H1 (cell line): ENCODE data around the gene DAB2IP. TPM values are rescaled to one million over a fixed set of nuclear protein-coding genes. Genes with fewer than 3 reads are reported as not detected.

ENCODE experiments used
- CTCF ChIA-PET: fragments of 300-600 bp; sonication (Branson Sonifier 250); formaldehyde crosslinking; loops from one replicate; lab custom pipeline; 2021; ENCODE audit not compliant: partially characterized antibody; lab: Charles Lee
- POLR2A ChIA-PET: fragments of 300-600 bp; sonication (Branson Sonifier 250); formaldehyde crosslinking; loops from one replicate; lab custom pipeline; 2021; ENCODE audit warnings: inconsistent platforms; ENCODE audit not compliant: partially characterized antibody; lab: Charles Lee
- DNase-seq, 2 experiments: peaks; one replicate each; pipeline versions ENCODE4 v3.0.0 to v3.0.0-alpha.2; 2010 to 2022; ENCODE audit warnings: low spot score in 2 of 2, low read depth in 1 of 2, mixed read lengths in 1 of 2
- FAIRE-seq: peaks from 2 replicates; lab custom pipeline; 2011; peaks lifted over from hg19 to GRCh38; lab: Jason Lieb, UNC
- H2AFZ ChIP-seq: 2 replicates; pipeline ENCODE4 v1.8.1; 2012; ENCODE audit warnings: low read length, inconsistent platforms
- H2AK5ac ChIP-seq: 2 replicates; pipeline ENCODE4 v1.6.1; 2013; ENCODE audit warnings: low read depth, low read length
- H2BK120ac ChIP-seq: replicated peaks from 2 replicates; pipeline ENCODE3; 2013; ENCODE audit warnings: low read depth, low read length, inconsistent platforms
- H2BK12ac ChIP-seq: 2 replicates; pipeline ENCODE4 v1.6.1; 2013; ENCODE audit warnings: low read depth, low read length
- H2BK15ac ChIP-seq: 2 replicates; pipeline ENCODE4 v1.6.1; 2013; ENCODE audit warnings: low read length
- H2BK20ac ChIP-seq: 2 replicates; pipeline ENCODE4 v1.6.1; 2013; ENCODE audit warnings: low read length
- H2BK5ac ChIP-seq: 2 replicates; pipeline ENCODE4 v1.6.1; 2013; ENCODE audit warnings: low read depth, low read length
- H3K14ac ChIP-seq: 2 replicates; pipeline ENCODE4 v1.6.1; 2013; ENCODE audit warnings: inconsistent platforms; ENCODE audit not compliant: insufficient read length
- H3K18ac ChIP-seq: 2 replicates; pipeline ENCODE4 v1.6.1; 2013; ENCODE audit warnings: low read length; ENCODE audit errors: extremely low read depth
- H3K23ac ChIP-seq: 2 replicates; pipeline ENCODE4 v1.6.1; 2013; ENCODE audit warnings: inconsistent platforms; ENCODE audit not compliant: insufficient read length
- H3K23me2 ChIP-seq: 2 replicates; pipeline ENCODE4 v1.6.1; 2013; ENCODE audit warnings: low read depth, low read length
- H3K27ac ChIP-seq: 2 replicates; pipeline ENCODE4 v1.6.1; 2011; ENCODE audit warnings: low read depth, low read length, inconsistent platforms
- H3K27me3 ChIP-seq, 4 experiments: replicated peaks in 1 of 4; 1 replicate in 1 of 4; 2 replicates in 3 of 4; pipeline versions ENCODE4 v1.6.1 to v1.8.1; 2011 to 2013; ENCODE audit warnings: low read length in 3 of 4, mild to moderate bottlenecking in 3 of 4, inconsistent platforms in 2 of 4, mixed read lengths in 2 of 4, moderate library complexity in 1 of 4; ENCODE audit not compliant: control insufficient read depth in 3 of 4, insufficient read depth in 3 of 4; ENCODE audit errors: extremely low read depth in 1 of 4
- H3K36me3 ChIP-seq, 4 experiments: 2 replicates each; pipeline versions ENCODE4 v1.6.1 to v1.8.1; 2011 to 2013; ENCODE audit warnings: mild to moderate bottlenecking in 4 of 4, low read length in 3 of 4, moderate library complexity in 2 of 4, control low read depth in 1 of 4, inconsistent platforms in 1 of 4; ENCODE audit not compliant: insufficient read depth in 4 of 4, control insufficient read depth in 2 of 4
- H3K4ac ChIP-seq: replicated peaks from 2 replicates; pipeline ENCODE3; 2013; ENCODE audit warnings: low read length, low read depth, mixed read lengths, inconsistent platforms; ENCODE audit not compliant: insufficient read length
- H3K4me1 ChIP-seq, 4 experiments: replicated peaks in 1 of 4; 1 replicate in 1 of 4; 2 replicates in 3 of 4; pipeline versions ENCODE4 v1.6.1 to v1.8.1; 2011 to 2013; ENCODE audit warnings: low read length in 3 of 4, inconsistent platforms in 2 of 4, mixed read lengths in 1 of 4; ENCODE audit not compliant: insufficient read depth in 4 of 4, control insufficient read depth in 3 of 4
- H3K4me2 ChIP-seq, 2 experiments: 2 replicates each; pipeline versions ENCODE4 v1.6.1 to v1.8.1; 2011 to 2013; ENCODE audit warnings: low read depth in 2 of 2, low read length in 2 of 2, control low read depth in 1 of 2, inconsistent platforms in 1 of 2, mild to moderate bottlenecking in 1 of 2; ENCODE audit not compliant: insufficient read depth in 1 of 2
- H3K4me3 ChIP-seq, 4 experiments: fragments of 200-600, 300-600 bp in 1 of 4; sonication (generic), shearing (Covaris generic), sonication (Bioruptor Twin) in 1 of 4; 2 replicates each; pipeline versions ENCODE4 v1.5.1 to v1.8.1; 2011 to 2016; ENCODE audit warnings: low read length in 4 of 4, low read depth in 3 of 4, control low read depth in 2 of 4, inconsistent platforms in 2 of 4, mild to moderate bottlenecking in 2 of 4, mixed read lengths in 1 of 4, moderate library complexity in 1 of 4; ENCODE audit not compliant: insufficient read depth in 2 of 4; ENCODE audit errors: extremely low read depth in 1 of 4
- H3K56ac ChIP-seq: replicated peaks from 2 replicates; pipeline ENCODE3; 2013; ENCODE audit warnings: low read depth, mild to moderate bottlenecking, mixed read lengths, low read length, inconsistent platforms; ENCODE audit not compliant: insufficient read length
- H3K79me1 ChIP-seq: 2 replicates; pipeline ENCODE4 v1.6.1; 2013; ENCODE audit warnings: low read depth, low read length, control low read depth
- H3K79me2 ChIP-seq, 2 experiments: 2 replicates each; pipeline versions ENCODE4 v1.6.1 to v1.8.1; 2012 to 2013; ENCODE audit warnings: low read length in 2 of 2, mild to moderate bottlenecking in 2 of 2, inconsistent platforms in 1 of 2; ENCODE audit not compliant: insufficient read depth in 2 of 2, control insufficient read depth in 1 of 2
- H3K9ac ChIP-seq, 4 experiments: replicated peaks in 1 of 4; 1 replicate in 1 of 4; 2 replicates in 3 of 4; pipeline versions ENCODE4 v1.6.1 to v1.8.1; 2011 to 2013; ENCODE audit warnings: low read depth in 3 of 4, low read length in 3 of 4, control low read depth in 2 of 4, mild to moderate bottlenecking in 2 of 4, moderate library complexity in 2 of 4, inconsistent platforms in 1 of 4; ENCODE audit errors: extremely low read depth in 1 of 4
- H3K9me3 ChIP-seq, 2 experiments: 2 replicates each; pipeline versions ENCODE4 v1.6.1 to v1.8.1; 2012 to 2013; ENCODE audit warnings: mild to moderate bottlenecking in 2 of 2, moderate library complexity in 2 of 2, control low read depth in 1 of 2, inconsistent platforms in 1 of 2, low read depth in 1 of 2, low read length in 1 of 2, mixed read lengths in 1 of 2; ENCODE audit not compliant: insufficient read depth in 2 of 2
- H4K20me1 ChIP-seq, 2 experiments: replicated peaks in 1 of 2; 2 replicates each; pipeline versions ENCODE3 to v1.8.1; 2011 to 2013; ENCODE audit warnings: inconsistent platforms in 2 of 2, low read length in 2 of 2, mild to moderate bottlenecking in 1 of 2; ENCODE audit not compliant: insufficient read depth in 2 of 2, control insufficient read depth in 1 of 2
- H4K5ac ChIP-seq: 2 replicates; pipeline ENCODE4 v1.6.1; 2013; ENCODE audit warnings: low read length, low read depth, mixed read lengths, inconsistent platforms; ENCODE audit not compliant: insufficient read length
- H4K8ac ChIP-seq: 2 replicates; pipeline ENCODE4 v1.8.0; 2013; ENCODE audit warnings: mild to moderate bottlenecking, moderate library complexity, low read length, inconsistent platforms; ENCODE audit not compliant: insufficient read depth; ENCODE audit errors: extremely low read depth
- H4K91ac ChIP-seq: replicated peaks from 2 replicates; pipeline ENCODE3; 2013; ENCODE audit warnings: low read length, mixed read lengths, inconsistent platforms; ENCODE audit not compliant: insufficient read length
- BACH1 ChIP-seq: IDR thresholded peaks from 2 replicates; pipeline ENCODE4 v1.6.1; 2012; ENCODE audit warnings: low read length, improper control_type of control experiment
- JUN ChIP-seq: IDR thresholded peaks from 2 replicates; pipeline ENCODE4 v1.6.1; 2011; ENCODE audit warnings: low read depth, mild to moderate bottlenecking, improper control_type of control experiment, low read length
- KDM1A ChIP-seq: fragments of 200-600, 300-600 bp; sonication (generic); IDR thresholded peaks from 2 replicates; pipeline ENCODE4 v1.7.1; 2016; ENCODE audit warnings: mild to moderate bottlenecking, low read length, borderline replicate concordance
- SIRT6 ChIP-seq: IDR thresholded peaks from one replicate; pipeline ENCODE4 v1.7.1; 2012; ENCODE audit warnings: low read length, inconsistent platforms
- SRF ChIP-seq: IDR thresholded peaks from 2 replicates; pipeline ENCODE4 v1.6.1; 2011; ENCODE audit warnings: mild to moderate bottlenecking, low read depth, low read length, moderate library complexity
- TEAD4 ChIP-seq: IDR thresholded peaks from 2 replicates; pipeline ENCODE4 v1.6.1; 2012; ENCODE audit warnings: low read depth, low read length, inconsistent platforms, mixed read lengths
- WGBS, 2 experiments: shearing (Covaris generic) in 1 of 2; methylation state at CpG; one replicate each; pipeline versions ENCODE4 v1.1.6 to v1.1.7; 2013 to 2015; ENCODE audit warnings: low lambda C conversion rate in 2 of 2, mixed read lengths in 2 of 2, inconsistent platforms in 1 of 2, low coverage in 1 of 2, missing lambda C conversion rate in 1 of 2; ENCODE audit not compliant: insufficient replicate concordance in 2 of 2, insufficient coverage in 1 of 2, insufficient read length in 1 of 2; ENCODE audit errors: extremely low coverage in 1 of 2, missing lambda C conversion rate in 1 of 2; 5-methylcytosine and 5-hydroxymethylcytosine counted together
- polyA plus RNA-seq, 7 experiments: library from polyadenylated mRNA; depleted of rRNA in 3 of 7; stranded (reverse) in 5 of 7; unstranded in 2 of 7; fragments of >200 nt in 5 of 7; fragments of 200-250 nt in 2 of 7; gene quantifications; 1 replicate in 5 of 7; 2 replicates in 1 of 7; 4 replicates in 1 of 7; pipeline versions ENCODE4 v1.2.1 to v1.2.3, GENCODE V29; 2011 to 2013; ENCODE audit warnings: missing spikeins in 2 of 7, mixed read lengths in 2 of 7
- total RNA-seq: library from RNA; stranded (reverse); fragmentation: NEBNext Ultra II Directional; extraction: Animal tissue kit (Norgen Biotek cat#: 25700); gene quantifications from 2 replicates; pipeline ENCODE4 v1.2.1, GENCODE V29; 2021
- TF ChIP-seq, protein P1 (sequence below): IDR thresholded peaks from 2 replicates; pipeline ENCODE4 v1.6.1; 2012; ENCODE audit warnings: inconsistent platforms

The DAB2IP gene
- total and polyA plus RNA-seq, 2 of the 8 experiments (the other 6 are each of a cell fraction or from before 2014, with no cell fraction given), result 19.7 to 39.5 TPM

- Histone ChIP-seq H2AK5ac (no peak overlapping the region), H3K4ac (peak overlapping the region; percentile 33), H2AFZ (no peak overlapping the region), H3K79me2 (no peaks in the 10 kb centered on the region; a peak in 1 of 4 replicates), H3K9me3 (no peaks in the 10 kb centered on the region), H3K18ac (peak overlapping the region; percentile 6; the same call in 1 of the 2 replicates), H3K14ac (no peak overlapping the region), H2BK5ac (peak overlapping the region; percentile 73; the same call in 1 of the 2 replicates), H3K23me2 (0 out of 2 replicates have a peak, but pooled peaks cover 2% of the 10 kb centered on the region), H4K8ac (no peak overlapping the region), H4K5ac (no peak overlapping the region), H3K23ac (no peak overlapping the region), H3K79me1 (no peaks in the 10 kb centered on the region), H4K91ac (no peak overlapping the region), H3K9ac (no peak overlapping the region), H3K4me3 (no peak overlapping the region), H2BK20ac (no peak overlapping the region), H3K27ac (no peak overlapping the region), H4K20me1 (peaks cover 0 to 3% of the 10 kb centered on the region in 2 experiments), H3K27me3 (no peaks in the 10 kb centered on the region), H2BK12ac (no peak overlapping the region), H2BK120ac (no peak overlapping the region), H2BK15ac (no peak overlapping the region), H3K4me2 (no peak overlapping the region), H3K4me1 (peaks cover 0 to 20% (median 10%) of the 10 kb centered on the region in 4 experiments; a peak in 6 of 7 replicates), H3K36me3 (peaks cover 2 to 14% (median 8%) of the 10 kb centered on the region in 4 experiments; a peak in 6 of 8 replicates), H3K56ac (no peak overlapping the region)
- DNase-seq (no peak), FAIRE-seq (no peak)
- ChIA-PET CTCF (interaction anchor here (0.8 to 1.6 kb wide), 5 partner anchors 9 to 207 kb away, joined by 3 read pairs; no protein-coding TSS in a partner anchor), POLR2A (interaction anchor here (0.5 kb wide), 1 partner anchor 45 kb away, joined by 4 read pairs; no protein-coding TSS in a partner anchor)
- TF ChIP-seq, protein P1, sequence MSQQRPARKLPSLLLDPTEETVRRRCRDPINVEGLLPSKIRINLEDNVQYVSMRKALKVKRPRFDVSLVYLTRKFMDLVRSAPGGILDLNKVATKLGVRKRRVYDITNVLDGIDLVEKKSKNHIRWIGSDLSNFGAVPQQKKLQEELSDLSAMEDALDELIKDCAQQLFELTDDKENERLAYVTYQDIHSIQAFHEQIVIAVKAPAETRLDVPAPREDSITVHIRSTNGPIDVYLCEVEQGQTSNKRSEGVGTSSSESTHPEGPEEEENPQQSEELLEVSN, result no peak
- no peak for TF ChIP-seq SIRT6
- TF ChIP-seq BACH1, result no peak
- TF ChIP-seq SRF, result no peak
- TF ChIP-seq JUN, result no peak
- no peak for TF ChIP-seq TEAD4
- TF ChIP-seq KDM1A, result no peak
- 78% methylated on average over 2 of the region's 2 CpGs; no CpG with 5 or more reads in 1 of the 2 experiments for WGBS, 2 experiments
Observed at GRCh38 chr9:121783111-121783510, 131.7 kb downstream of the DAB2IP start.
